ENCODE data around the gene PIGC. TPM values are rescaled to one million over a fixed set of nuclear protein-coding genes. Genes with fewer than 3 reads are reported as not detected.
"Not testable (repeated sequence)": the region's sequence is repeated elsewhere in the genome, so short reads cannot be mapped to it uniquely, and the experiment has no call there.

Gene PIGC
- total RNA-seq, 2 experiments from 2014 or later, result 14.7 to 17.1 TPM

DNA sequence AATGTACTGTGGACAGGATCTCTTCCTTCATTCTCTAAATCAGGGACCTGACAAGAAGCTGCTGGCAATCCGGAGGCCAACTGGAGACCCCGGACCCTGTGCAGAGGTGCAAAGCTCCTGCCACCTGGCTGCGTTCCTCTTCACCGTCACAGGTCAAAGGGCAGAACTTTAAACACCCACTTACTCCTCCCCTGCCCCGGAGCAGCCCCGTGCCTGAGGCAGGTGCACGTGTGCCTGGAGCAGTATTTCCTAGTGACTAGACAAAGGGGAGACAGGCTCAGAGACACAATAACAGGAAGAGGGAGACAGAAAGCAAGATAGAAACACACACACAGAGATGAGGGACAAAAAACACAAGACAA, 6.6 kb upstream of the PIGC start:
- no peaks in the 10 kb centered on the region for H3K36me3 Mint-ChIP-seq (ENCODE audit: low read depth)
- intact Hi-C loops (cut with DNase I, micrococcal nuclease), result loop anchor here (1.0 to 5.0 kb wide), 5 partner anchors 62 to 278 kb away; partner anchors contain the start of gene SUCO (in 1 of the 2)
- H3K4me1 Mint-ChIP-seq, result peaks cover 23% of the 10 kb centered on the region
- DNase-seq (no peak), ATAC-seq (no peak)
- H3K27me3 Mint-ChIP-seq, result no peaks in the 10 kb centered on the region
- ChIA-PET CTCF (interaction anchor here (0.6 to 2.6 kb wide), 20 partner anchors 8 to 465 kb away, joined by 3 to 16 read pairs (median 4); partner anchors contain the start of gene C1orf105), POLR2A (no interaction called here)
- H3K9me3 Mint-ChIP-seq (ENCODE audit: low read depth), result no peaks in the 10 kb centered on the region
- no peak overlapping the region for H3K27ac Mint-ChIP-seq
- no peak overlapping the region for H3K4me3 Mint-ChIP-seq

DNA sequence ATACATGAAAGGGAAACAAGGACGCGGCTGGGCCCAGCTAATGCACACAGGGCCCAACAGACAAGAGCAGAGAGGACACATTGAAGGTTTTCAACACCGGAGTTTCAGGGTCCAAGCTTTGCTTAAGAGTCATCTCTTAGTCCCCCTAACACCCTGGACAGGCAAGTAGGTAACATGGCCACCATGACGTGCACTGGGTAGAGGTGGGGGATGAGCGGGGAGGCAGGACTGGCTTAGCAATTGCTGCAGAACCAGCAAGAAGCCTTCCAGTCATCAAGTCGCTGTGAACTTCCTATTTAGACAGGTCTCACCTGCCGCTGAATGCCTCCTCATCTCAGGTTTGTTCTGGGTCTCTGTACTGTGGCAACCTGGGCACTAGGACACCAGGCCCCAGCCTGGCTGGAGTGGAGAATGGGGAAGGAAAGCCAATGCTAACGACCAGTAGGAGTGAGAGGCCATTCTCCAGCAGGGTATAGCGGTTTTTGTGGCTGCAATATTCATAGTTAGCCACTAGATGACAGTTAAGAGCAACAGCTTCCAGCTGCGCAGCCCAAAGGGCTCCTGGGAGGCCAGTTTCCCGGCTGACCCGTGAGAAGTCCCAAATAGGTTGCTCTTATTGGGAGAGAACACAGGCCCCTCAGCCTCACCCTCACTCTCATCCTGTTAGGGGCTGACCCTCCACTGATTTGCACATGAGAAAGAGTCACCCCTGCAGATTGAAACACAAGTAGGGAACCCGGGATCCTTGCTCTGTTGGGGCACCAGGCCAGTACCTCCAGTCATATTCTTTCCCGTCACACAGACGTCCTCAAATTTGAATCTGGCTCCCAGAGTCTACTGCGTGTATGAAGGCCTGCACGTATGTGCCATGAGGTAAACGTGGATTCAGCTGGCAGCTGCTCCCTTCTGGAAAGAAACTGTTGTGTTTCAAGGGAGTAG, 6.0 kb upstream of the PIGC start:
- peak; percentile 78 for ATAC-seq

DNA sequence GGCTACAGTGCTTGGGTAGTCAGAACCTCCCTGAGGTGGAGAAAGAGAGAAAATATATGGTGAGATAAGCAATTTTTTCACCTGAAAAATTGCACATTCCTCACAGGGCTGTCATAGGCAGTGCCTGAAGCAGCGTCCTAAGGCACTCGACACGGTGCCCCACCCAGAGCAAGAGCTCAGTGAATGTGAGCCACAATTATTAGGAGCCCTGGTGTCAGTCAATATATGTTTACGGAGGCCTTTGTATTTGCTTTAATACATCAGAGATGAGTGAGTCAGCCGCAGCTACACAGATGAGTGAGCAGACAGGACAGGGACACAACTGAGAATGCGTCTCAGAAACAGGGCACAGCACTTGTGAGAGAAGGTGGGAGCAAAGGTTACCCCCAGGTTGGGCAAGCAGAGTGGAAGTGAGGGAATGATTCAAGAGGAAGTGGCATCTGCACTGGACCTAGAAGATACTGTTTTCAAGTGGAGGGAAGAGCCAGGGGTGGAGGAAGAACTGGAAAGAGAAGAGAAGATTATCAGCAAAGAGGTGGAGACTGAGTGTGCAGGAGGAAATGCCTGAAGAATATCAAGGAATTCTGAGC, 5.2 kb upstream of the PIGC start:
- ChIA-PET CTCF (interaction anchor here (0.6 to 1.9 kb wide), 3 partner anchors 20 to 51 kb away, joined by 3 to 5 read pairs (median 4); no protein-coding TSS in a partner anchor), POLR2A (no interaction called here)
- Mint-ChIP-seq H3K4me3 (no peak overlapping the region), H3K36me3 (ENCODE audit: low read depth) (no peaks in the 10 kb centered on the region), H3K9me3 (ENCODE audit: low read depth) (no peaks in the 10 kb centered on the region), H3K27ac (no peak overlapping the region), H3K27me3 (no peaks in the 10 kb centered on the region), H3K4me1 (peaks cover 28% of the 10 kb centered on the region)
- ATAC-seq, result peak; percentile 24
- DNase-seq, result peak; percentile 31
- intact Hi-C loops (cut with DNase I, micrococcal nuclease), result loop anchor here in 1 of 2 experiments (5.0 kb wide), 1 partner anchor 138 kb away; no protein-coding TSS in a partner anchor

More for the DNA sequence above, 6.0 kb upstream of the PIGC start:
- ChIA-PET POLR2A (no interaction called here), CTCF (interaction anchor here (0.6 to 2.6 kb wide), 19 partner anchors 13 to 464 kb away, joined by 3 to 16 read pairs (median 4); no protein-coding TSS in a partner anchor)
- Mint-ChIP-seq H3K9me3 (ENCODE audit: low read depth) (no peaks in the 10 kb centered on the region), H3K4me1 (peaks cover 23% of the 10 kb centered on the region), H3K4me3 (no peak overlapping the region), H3K27ac (no peak overlapping the region), H3K27me3 (no peaks in the 10 kb centered on the region), H3K36me3 (ENCODE audit: low read depth) (no peaks in the 10 kb centered on the region)
- peak; percentile 57 for DNase-seq
- intact Hi-C loops (cut with DNase I, micrococcal nuclease), result loop anchor here (1.0 to 5.0 kb wide), 6 partner anchors 62 to 279 kb away; partner anchors contain the start of gene SUCO (in 1 of the 2)

DNA sequence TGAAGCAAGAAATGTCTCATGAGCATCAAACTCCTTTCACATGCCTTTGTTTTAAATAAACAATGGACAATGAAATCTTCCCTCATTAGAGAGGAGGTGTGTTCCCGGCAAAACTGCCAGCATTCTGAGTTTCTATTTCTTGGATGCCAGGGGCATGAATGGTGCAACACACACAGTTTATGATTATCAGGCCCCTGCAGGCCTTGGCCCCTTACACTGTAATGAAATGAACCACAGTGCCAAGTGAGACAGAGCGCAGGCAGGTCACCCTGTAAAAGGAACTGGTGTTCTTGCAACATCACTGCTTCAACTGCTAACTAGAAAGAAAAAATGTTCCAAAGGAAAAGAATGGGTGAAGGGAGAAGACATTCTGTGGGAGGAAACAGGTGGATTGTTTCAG, 3.8 kb upstream of the PIGC start:
- no peak for DNase-seq
- ATAC-seq, result no peak
- Mint-ChIP-seq H3K27ac (no peak overlapping the region), H3K4me1 (peaks cover 28% of the 10 kb centered on the region), H3K4me3 (no peak overlapping the region), H3K27me3 (no peaks in the 10 kb centered on the region), H3K36me3 (ENCODE audit: low read depth) (peaks cover under 1% of the 10 kb centered on the region), H3K9me3 (ENCODE audit: low read depth) (no peaks in the 10 kb centered on the region)
- intact Hi-C loops (cut with DNase I, micrococcal nuclease), result loop anchor here in 1 of 2 experiments (5.0 kb wide), 1 partner anchor 140 kb away; no protein-coding TSS in a partner anchor
- ChIA-PET CTCF (no interaction called here), POLR2A (no interaction called here)

DNA sequence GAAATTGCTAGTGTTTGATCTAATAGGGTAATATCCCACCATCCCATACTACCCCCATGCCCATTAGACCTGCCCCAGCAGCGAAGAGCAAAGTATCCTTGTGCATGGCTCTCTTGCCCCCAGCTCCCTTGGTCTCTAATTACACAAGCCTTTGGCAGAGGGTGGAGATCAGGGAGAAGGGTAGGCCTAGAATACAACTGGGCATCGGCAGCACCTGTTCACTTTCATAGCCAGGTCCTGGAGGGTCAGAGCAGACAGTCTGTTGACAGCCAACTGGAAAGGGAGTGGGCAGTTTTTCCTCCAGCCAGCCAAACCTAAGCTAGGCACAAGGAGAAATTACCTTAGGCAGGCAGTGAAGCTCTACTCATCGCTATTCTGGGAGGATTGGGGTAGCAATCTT, 2.7 kb upstream of the PIGC start:
- Mint-ChIP-seq H3K4me3 (no peak overlapping the region), H3K9me3 (ENCODE audit: low read depth) (no peaks in the 10 kb centered on the region), H3K36me3 (ENCODE audit: low read depth) (peaks cover 11% of the 10 kb centered on the region), H3K27ac (no peak overlapping the region), H3K27me3 (no peaks in the 10 kb centered on the region), H3K4me1 (peaks cover 36% of the 10 kb centered on the region)
- DNase-seq (no peak), ATAC-seq (no peak)
- CTCF ChIA-PET, result interaction anchor here (0.6 to 0.8 kb wide), 2 partner anchors 10 to 638 kb away, joined by 3 read pairs; no protein-coding TSS in a partner anchor
- POLR2A ChIA-PET, result no interaction called here
- intact Hi-C loops (cut with DNase I, micrococcal nuclease), result loop anchor here in 1 of 2 experiments (5.0 kb wide), 1 partner anchor 141 kb away; no protein-coding TSS in a partner anchor

DNA sequence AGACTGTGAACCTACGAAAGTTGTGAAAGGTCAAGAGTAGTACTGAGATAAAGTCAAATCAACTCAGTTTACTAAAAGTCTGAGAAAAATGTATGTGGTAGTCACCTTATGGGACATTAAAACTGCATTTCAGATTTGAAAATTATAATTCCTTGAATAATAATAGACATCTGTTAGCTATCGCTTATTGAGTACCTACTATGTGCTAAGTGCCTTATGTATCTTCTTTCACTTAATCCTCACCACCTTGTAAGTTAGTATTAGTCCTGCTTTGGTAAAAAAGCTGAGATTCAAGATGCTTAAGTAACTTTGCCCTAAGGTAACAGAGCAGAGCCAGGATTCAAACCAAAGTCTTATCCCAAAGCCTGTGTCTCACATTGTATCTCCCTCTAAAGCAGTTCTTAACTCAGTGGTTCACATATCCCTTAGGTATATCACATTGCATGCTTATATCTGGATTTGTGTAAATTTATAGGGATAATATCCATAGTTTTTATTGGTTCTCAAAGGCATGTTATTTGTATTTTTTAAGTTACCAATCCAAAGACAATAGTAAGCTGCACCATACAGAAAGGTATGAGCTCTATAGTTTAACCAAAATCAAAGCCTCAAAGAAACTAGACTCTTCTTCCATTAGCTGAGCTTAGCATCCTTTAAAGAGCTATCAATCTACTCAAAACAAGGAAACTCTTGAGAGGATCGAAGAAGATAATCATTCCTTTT, 865 bp downstream of the PIGC start:
- Mint-ChIP-seq H3K27me3 (no peaks in the 10 kb centered on the region), H3K27ac (peak overlapping the region; percentile 91), H3K9me3 (ENCODE audit: low read depth) (no peaks in the 10 kb centered on the region), H3K4me1 (peaks cover 31% of the 10 kb centered on the region), H3K4me3 (peak overlapping the region; percentile 85), H3K36me3 (ENCODE audit: low read depth) (peaks cover 18% of the 10 kb centered on the region)
- intact Hi-C loops (cut with DNase I, micrococcal nuclease), result loop anchor here (5.0 kb wide), 2 partner anchors 441 to 701 kb away; partner anchors contain the start of gene VAMP4 (in 1 of the 2)
- DNase-seq (no peak), ATAC-seq (no peak)
- CTCF ChIA-PET, result interaction anchor here (0.7 to 6.4 kb wide), 18 partner anchors 8 to 557 kb away, joined by 3 to 63 read pairs (median 5); partner anchors contain the start of gene C1orf105
- POLR2A ChIA-PET, result interaction anchor here (0.7 kb wide), 1 partner anchor 589 kb away, joined by 3 read pairs; no protein-coding TSS in a partner anchor

DNA sequence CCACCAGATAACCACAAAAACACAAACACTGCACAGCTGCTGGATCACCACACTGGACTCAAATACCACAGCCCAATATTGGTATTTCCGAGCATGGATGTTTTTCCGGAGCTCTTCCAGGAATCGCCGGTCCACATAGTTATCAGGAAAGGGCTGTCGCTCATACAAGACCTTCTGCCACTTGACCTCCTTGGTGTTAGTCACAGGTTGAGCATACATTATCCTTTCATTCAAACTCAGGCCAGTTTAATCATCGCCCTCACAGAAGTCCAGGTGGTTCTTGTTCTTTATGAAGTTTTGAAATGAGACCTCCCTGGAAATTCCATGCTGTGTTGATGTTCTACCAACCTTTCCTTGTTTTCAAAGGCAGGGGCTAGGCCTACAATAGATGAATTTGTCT, 1.5 kb downstream of the PIGC start:
- ChIA-PET CTCF (interaction anchor here (2.0 to 6.4 kb wide), 5 partner anchors 9 to 294 kb away, joined by 4 to 63 read pairs (median 18); no protein-coding TSS in a partner anchor), POLR2A (no interaction called here)
- DNase-seq, result no peak
- peak overlapping the region; percentile 85 for H3K4me3 Mint-ChIP-seq
- H3K4me1 Mint-ChIP-seq, result peaks cover 31% of the 10 kb centered on the region
- H3K9me3 Mint-ChIP-seq (ENCODE audit: low read depth), result no peaks in the 10 kb centered on the region
- H3K36me3 Mint-ChIP-seq (ENCODE audit: low read depth), result peaks cover 18% of the 10 kb centered on the region
- peak overlapping the region; percentile 17 for H3K27ac Mint-ChIP-seq
- intact Hi-C loops (cut with DNase I, micrococcal nuclease), result loop anchor here (5.0 kb wide), 2 partner anchors 440 to 700 kb away; partner anchors contain the start of gene VAMP4 (in 1 of the 2)
- no peaks in the 10 kb centered on the region for H3K27me3 Mint-ChIP-seq
- no peak for ATAC-seq

DNA sequence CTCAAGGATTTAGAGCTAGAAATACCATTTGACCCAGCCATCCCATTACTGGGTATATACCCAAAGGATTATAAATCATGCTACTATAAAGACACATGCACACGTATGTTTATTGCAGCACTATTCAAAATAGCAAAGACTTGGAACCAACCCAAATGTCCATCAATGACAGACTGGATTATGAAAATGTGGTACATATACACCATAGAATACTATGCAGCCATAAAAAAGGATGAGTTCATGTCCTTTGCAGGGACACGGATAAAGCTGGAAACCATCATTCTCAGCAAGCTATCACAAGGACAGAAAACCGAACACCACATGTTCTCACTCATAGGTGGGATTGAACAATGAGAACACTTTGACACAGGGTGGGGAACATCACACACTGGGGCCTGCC, 6.7 kb downstream of the PIGC start:
- Mint-ChIP-seq H3K36me3 (ENCODE audit: low read depth) (peaks cover 22% of the 10 kb centered on the region), H3K4me1 (peaks cover 35% of the 10 kb centered on the region)
- H3K27ac Mint-ChIP-seq; H3K4me3 Mint-ChIP-seq; H3K9me3 Mint-ChIP-seq (ENCODE audit: low read depth); DNase-seq; CTCF ChIA-PET; H3K27me3 Mint-ChIP-seq; POLR2A ChIA-PET; ATAC-seq; intact Hi-C loops (cut with DNase I, micrococcal nuclease): not testable (repeated sequence)

DNA sequence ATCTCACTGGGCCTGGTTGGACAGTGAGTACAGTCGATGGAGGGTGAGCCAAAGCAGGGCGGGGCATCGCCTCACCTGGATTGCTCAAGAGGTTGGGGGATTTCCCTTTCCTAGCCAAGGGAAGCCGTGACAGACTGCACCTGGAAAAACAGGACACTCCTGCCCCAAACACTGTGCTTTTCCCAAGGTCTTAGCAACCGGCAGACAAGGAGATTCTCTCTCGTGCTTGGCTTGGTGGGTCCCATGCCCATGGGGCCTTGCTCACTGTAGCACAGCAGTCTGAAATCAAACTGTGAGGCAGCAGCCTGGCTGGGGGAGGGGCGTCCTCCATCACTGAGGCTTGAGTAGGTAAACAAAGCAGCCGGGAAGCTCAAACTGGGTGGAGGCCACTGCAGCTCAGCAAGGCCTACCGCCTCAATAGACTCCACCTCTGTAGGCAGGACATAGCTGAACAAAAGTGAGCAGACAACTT, 12.1 kb downstream of the PIGC start:
- ChIA-PET CTCF (interaction anchor here (0.6 to 7.4 kb wide), 8 partner anchors 10 to 856 kb away, joined by 3 to 63 read pairs (median 6); partner anchors contain the start of genes C1orf105 and PIGC), POLR2A (interaction anchor here (0.6 kb wide), 1 partner anchor 265 kb away, joined by 5 read pairs; no protein-coding TSS in a partner anchor)
- Mint-ChIP-seq H3K27me3 (no peaks in the 10 kb centered on the region), H3K27ac (peak overlapping the region; percentile 28), H3K9me3 (ENCODE audit: low read depth) (peaks cover 2% of the 10 kb centered on the region), H3K4me1 (peaks cover 30% of the 10 kb centered on the region), H3K4me3 (no peak overlapping the region), H3K36me3 (ENCODE audit: low read depth) (peaks cover 8% of the 10 kb centered on the region)
- intact Hi-C loops (cut with DNase I, micrococcal nuclease), result no loop called here
- DNase-seq (peak; percentile 40), ATAC-seq (no peak)

DNA sequence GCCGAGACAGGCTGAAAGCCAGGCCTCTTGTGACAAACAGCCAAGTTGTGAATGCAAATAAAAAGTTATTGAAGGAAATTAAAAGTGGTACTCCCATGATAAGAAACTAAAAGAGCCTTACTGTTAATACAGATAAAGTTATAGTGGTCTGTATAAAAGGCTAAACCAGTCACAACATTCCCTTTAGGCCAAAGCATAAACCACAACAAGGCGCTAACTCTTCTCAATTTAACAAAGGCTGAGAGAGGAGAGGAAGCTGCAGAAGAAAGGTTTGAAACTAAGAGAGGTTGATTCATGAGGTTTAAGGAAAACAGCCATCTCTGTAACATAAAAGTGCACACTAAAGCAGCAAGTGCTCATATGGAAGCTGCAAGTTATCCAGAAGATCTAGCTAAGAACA, 12.7 kb downstream of the PIGC start:
- DNase-seq (no peak), ATAC-seq (no peak)
- Mint-ChIP-seq H3K4me3 (no peak overlapping the region), H3K27me3 (no peaks in the 10 kb centered on the region), H3K36me3 (ENCODE audit: low read depth) (peaks cover 8% of the 10 kb centered on the region), H3K9me3 (ENCODE audit: low read depth) (peaks cover 2% of the 10 kb centered on the region), H3K4me1 (peaks cover 30% of the 10 kb centered on the region), H3K27ac (peak overlapping the region; percentile 32)
- intact Hi-C loops (cut with DNase I, micrococcal nuclease), result no loop called here
- CTCF ChIA-PET, result interaction anchor here (0.7 to 7.4 kb wide), 9 partner anchors 11 to 428 kb away, joined by 3 to 63 read pairs (median 6); partner anchors contain the start of genes C1orf105 and PIGC
- POLR2A ChIA-PET, result no interaction called here

All from activated CD4-positive, alpha-beta T cell treated with anti-CD3 and anti-CD28 coated beads for 36 hours (primary cell).